IMR-90 (cell line): ENCODE measurements around the gene SLC8A3. TPM values are rescaled to one million over a fixed set of nuclear protein-coding genes. Genes with fewer than 3 reads are reported as not detected.

Experiments used
- ATAC-seq: fragments of 200-7000 bp; cut with Tn5 transposase; 2 replicates; pipeline ENCODE4 v1.9.1; 2020; ENCODE audit warnings: low read depth, mild to moderate bottlenecking, moderate library complexity
- BruUV-seq: library from RNA; stranded (reverse); fragments of 400-500 nt; replicated peaks from 2 replicates; lab custom pipeline; 2021; lab: Mats Ljungman, UMichigan
- CTCF ChIA-PET: fragments of 300-600 bp; formaldehyde crosslinking; extraction: SDS; loops from one replicate; lab custom pipeline; 2021; ENCODE audit warnings: antibody characterized with exemption; lab: Yijun Ruan, JAX
- POLR2A ChIA-PET: fragments of 300-600 bp; sonication (Branson Sonifier 250); formaldehyde crosslinking; loops from one replicate; lab custom pipeline; 2022; ENCODE audit warnings: antibody characterized with exemption; ENCODE audit not compliant: unreplicated experiment; lab: Charles Lee
- DNase-seq: peaks from one replicate; pipeline ENCODE4 v3.0.0; 2013
- H2AFZ ChIP-seq: replicated peaks from 2 replicates; pipeline ENCODE3; 2013; ENCODE audit warnings: low read length, mild to moderate bottlenecking; ENCODE audit not compliant: poor library complexity
- H2AK5ac ChIP-seq: 2 replicates; pipeline ENCODE4 v1.6.1; 2013; ENCODE audit warnings: low read depth, low read length, inconsistent platforms
- H2AK9ac ChIP-seq: replicated peaks from 2 replicates; pipeline ENCODE3; 2013; ENCODE audit warnings: mild to moderate bottlenecking, low read depth, low read length, moderate library complexity; ENCODE audit not compliant: poor library complexity
- H2BK120ac ChIP-seq: 2 replicates; pipeline ENCODE4 v1.6.1; 2013; ENCODE audit warnings: low read depth, low read length, inconsistent platforms
- H2BK15ac ChIP-seq: 3 replicates; pipeline ENCODE4 v1.6.1; 2013; ENCODE audit warnings: low read depth, low read length, inconsistent platforms
- H2BK20ac ChIP-seq: 2 replicates; pipeline ENCODE4 v1.6.1; 2013; ENCODE audit warnings: low read depth, mild to moderate bottlenecking, inconsistent platforms, low read length, moderate library complexity
- H2BK5ac ChIP-seq: 2 replicates; pipeline ENCODE4 v1.6.1; 2013; ENCODE audit warnings: mild to moderate bottlenecking, low read depth, low read length, inconsistent platforms; ENCODE audit not compliant: poor library complexity, severe bottlenecking
- H3K14ac ChIP-seq: replicated peaks from 2 replicates; pipeline ENCODE4 v1.6.1; 2013; ENCODE audit warnings: low read depth, low read length, inconsistent platforms
- H3K18ac ChIP-seq: 2 replicates; pipeline ENCODE4 v1.6.1; 2013; ENCODE audit warnings: low read depth, low read length, control low read depth
- H3K23ac ChIP-seq: 2 replicates; pipeline ENCODE4 v1.6.1; 2013; ENCODE audit warnings: low read depth, low read length, inconsistent platforms
- H3K27ac ChIP-seq: 2 replicates; pipeline ENCODE4 v1.5.1; 2013; ENCODE audit warnings: mild to moderate bottlenecking, control low read depth, low read length; ENCODE audit not compliant: insufficient read depth
- H3K27me3 ChIP-seq: 2 replicates; pipeline ENCODE4 v1.6.1; 2013; ENCODE audit warnings: low read length; ENCODE audit not compliant: control insufficient read depth, insufficient read depth
- H3K36me3 ChIP-seq: 2 replicates; pipeline ENCODE4 v1.6.1; 2013; ENCODE audit warnings: low read length, mixed read lengths; ENCODE audit not compliant: control insufficient read depth, insufficient read depth
- H3K4ac ChIP-seq: 2 replicates; pipeline ENCODE4 v1.6.1; 2013; ENCODE audit warnings: low read depth, low read length, inconsistent platforms
- H3K4me1 ChIP-seq: 2 replicates; pipeline ENCODE4 v1.6.1; 2013; ENCODE audit warnings: low read length, mixed read lengths; ENCODE audit not compliant: control insufficient read depth, insufficient read depth
- H3K4me2 ChIP-seq: 2 replicates; pipeline ENCODE4 v1.6.1; 2013; ENCODE audit warnings: low read depth, mild to moderate bottlenecking, control low read depth, low read length, moderate library complexity
- H3K4me3 ChIP-seq: 2 replicates; pipeline ENCODE4 v1.5.1; 2013; ENCODE audit warnings: low read depth, mild to moderate bottlenecking, control low read depth, low read length, moderate library complexity; ENCODE audit not compliant: insufficient read depth
- H3K56ac ChIP-seq: 2 replicates; pipeline ENCODE4 v1.6.1; 2013; ENCODE audit warnings: low read length, inconsistent platforms; ENCODE audit not compliant: insufficient read depth; ENCODE audit errors: extremely low read depth
- H3K79me1 ChIP-seq, 2 experiments: 2 replicates each; pipeline ENCODE4 v1.6.1; 2013; ENCODE audit warnings: low read length in 2 of 2, inconsistent platforms in 1 of 2, low read depth in 1 of 2
- H3K9ac ChIP-seq: 2 replicates; pipeline ENCODE4 v1.6.1; 2013; ENCODE audit warnings: low read depth, low read length, control low read depth
- H3K9me1 ChIP-seq: 2 replicates; pipeline ENCODE4 v1.6.1; 2013; ENCODE audit warnings: low read length, inconsistent platforms; ENCODE audit not compliant: insufficient read depth
- H3K9me3 ChIP-seq: 2 replicates; pipeline ENCODE4 v1.6.1; 2013; ENCODE audit warnings: low read length; ENCODE audit not compliant: control insufficient read depth, insufficient read depth
- H4K20me1 ChIP-seq: 2 replicates; pipeline ENCODE4 v1.6.1; 2013; ENCODE audit warnings: low read length, inconsistent platforms; ENCODE audit not compliant: insufficient read depth
- H4K5ac ChIP-seq: 2 replicates; pipeline ENCODE4 v1.6.1; 2013; ENCODE audit warnings: mild to moderate bottlenecking, low read depth, low read length, control low read depth
- H4K8ac ChIP-seq, 2 experiments: 2 replicates each; pipeline ENCODE4 v1.6.1; 2013; ENCODE audit warnings: low read depth in 2 of 2, low read length in 2 of 2, control low read depth in 1 of 2, inconsistent platforms in 1 of 2
- H4K91ac ChIP-seq: 2 replicates; pipeline ENCODE4 v1.6.1; 2013; ENCODE audit warnings: low read depth, low read length, inconsistent platforms; ENCODE audit not compliant: insufficient read depth
- MAFK ChIP-seq: IDR thresholded peaks from 2 replicates; pipeline ENCODE4 v1.6.1; 2012; ENCODE audit warnings: low read depth, low read length, improper control_type of control experiment
- POLR2A ChIP-seq: IDR thresholded peaks from 2 replicates; pipeline ENCODE4 v1.6.1; 2012; ENCODE audit warnings: mild to moderate bottlenecking, low read depth, low read length
- WGBS, 2 experiments: methylation state at CpG; one replicate each; pipeline versions ENCODE4 v1.1.5 to v1.1.7; 2013; ENCODE audit warnings: missing lambda C conversion rate in 2 of 2; ENCODE audit not compliant: insufficient read length in 1 of 2; ENCODE audit errors: extremely low coverage in 2 of 2; 5-methylcytosine and 5-hydroxymethylcytosine counted together
- dilution Hi-C: fragments of 300-500 bp; cut with HindIII; formaldehyde crosslinking; loops from one replicate; pipeline ENCODE4 v1.14.3; 2018; ENCODE audit warnings: low sequenced_read_pairs; ENCODE audit not compliant: unreplicated experiment
- in situ Hi-C: fragments of 300-500 bp; cut with MboI; formaldehyde crosslinking; loops from 3 replicates; pipeline ENCODE4 v1.14.3; 2019; ENCODE audit warnings: low sequenced_read_pairs, inconsistent platforms, mixed read lengths
- intact Hi-C: fragments of 100-400 bp; cut with micrococcal nuclease; formaldehyde crosslinking; loops from 2 replicates; pipeline ENCODE4 v1.10.0; 2022
- polyA plus RNA-seq, 3 experiments: library from polyadenylated mRNA; depleted of rRNA; stranded (reverse); fragments of >200 nt; gene quantifications; 2 replicates each; pipeline ENCODE4 v1.2.3, GENCODE V29; 2012; ENCODE audit warnings: low replicate concordance in 1 of 3
- total RNA-seq: library from RNA; depleted of rRNA; stranded (reverse); fragments of >200 nt; gene quantifications from 2 replicates; pipeline ENCODE4 v1.2.3, GENCODE V29; 2012

Gene SLC8A3
- total and polyA plus RNA-seq, 2 of the 4 experiments (the other 2 are of a cell fraction): under 0.01 TPM; not detected in 1

- H4K91ac ChIP-seq: no peak overlapping the region; the same call in 1 of the 2 replicates
- BruUV-seq: no TSS peak
- ChIA-PET POLR2A (no interaction called here), CTCF (interaction anchor here (1.2 kb wide), 1 partner anchor 9 kb away, joined by 5 read pairs; no protein-coding TSS in a partner anchor)
- TF ChIP-seq POLR2A: no peak
- peak; percentile 79 for TF ChIP-seq MAFK
- intact Hi-C loops: no loop called here
- no peak overlapping the region; the same call in 1 of the 2 replicates for H3K18ac ChIP-seq
- peaks cover 7% of the 10 kb centered on the region; the same call in 1 of the 2 replicates for H3K36me3 ChIP-seq
- H2BK15ac ChIP-seq: no peak overlapping the region
- 0 out of 4 replicates have a peak overlapping the region, but pooled peaks of 1 of the 2 experiments have one; percentile 21 for H4K8ac ChIP-seq
- no peak overlapping the region for H2BK5ac ChIP-seq
- H3K79me1 ChIP-seq: no peaks in the 10 kb centered on the region
- H2AFZ ChIP-seq: peak overlapping the region; percentile 28
- peak overlapping the region; percentile 84; the same call in 1 of the 2 replicates for H4K5ac ChIP-seq
- in situ Hi-C loops: loop anchor here (5.0 to 25.0 kb wide), 2 partner anchors 136 to 431 kb away; no protein-coding TSS in a partner anchor
- no peaks in the 10 kb centered on the region for H3K27me3 ChIP-seq
- dilution Hi-C loops: no loop called here
- no peak overlapping the region for H2AK5ac ChIP-seq
- 0 out of 2 replicates have a peak overlapping the region, but pooled peaks have one; percentile 8 for H3K14ac ChIP-seq
- peaks cover 6% of the 10 kb centered on the region for H3K4me1 ChIP-seq
- no peak overlapping the region for H3K4ac ChIP-seq
- H4K20me1 ChIP-seq: no peaks in the 10 kb centered on the region
- H2AK9ac ChIP-seq: no peak overlapping the region
- H3K9me3 ChIP-seq: no peaks in the 10 kb centered on the region
- no peak overlapping the region for H3K23ac ChIP-seq
- H2BK120ac ChIP-seq: no peak overlapping the region
- WGBS, 2 experiments: 48% methylated on average over 7 of the region's 9 CpGs; no CpG with 5 or more reads in 1 of the 2 experiments
- no peak overlapping the region for H3K4me3 ChIP-seq
- H3K27ac ChIP-seq: no peak overlapping the region
- DNase-seq (peak; percentile 47), ATAC-seq (peak; percentile 64)
- H3K56ac ChIP-seq: no peak overlapping the region
- no peak overlapping the region for H3K9ac ChIP-seq
- no peak overlapping the region; the same call in 1 of the 2 replicates for H2BK20ac ChIP-seq
- H3K4me2 ChIP-seq: peak overlapping the region; percentile 49
- peaks cover 3% of the 10 kb centered on the region; the same call in 1 of the 2 replicates for H3K9me1 ChIP-seq
Measured at GRCh38 chr14:70018713-70019211, 170.0 kb downstream of the SLC8A3 start.
